Ovary (tissue), 9 donors: ENCODE results near the gene CRABP2. TPM values are rescaled to one million over a fixed set of nuclear protein-coding genes. Genes with fewer than 3 reads are reported as not detected.

Experiments
- DNase-seq, 5 donors: peaks; one replicate each; pipeline ENCODE4 v3.0.0-alpha.2; 2019 to 2020
- H3K27ac ChIP-seq, 2 donors: fragments of 200-600 bp; one replicate each; pipeline versions ENCODE4 v1.5.1 to v1.8.0; 2019 to 2022
- H3K27me3 ChIP-seq: fragments of 200-600 bp; one replicate; pipeline ENCODE4 v1.8.0; 2022
- H3K36me3 ChIP-seq: fragments of 200-600 bp; sonication (generic); one replicate; pipeline ENCODE4 v1.5.1; 2019
- H3K4me1 ChIP-seq: one replicate; pipeline ENCODE4 v1.8.1; 2013; ENCODE audit warnings: mild to moderate bottlenecking, moderate library complexity; ENCODE audit not compliant: insufficient read depth
- H3K4me3 ChIP-seq: fragments of 200-600 bp; sonication (generic); one replicate; pipeline ENCODE4 v1.5.1; 2017
- H3K9me3 ChIP-seq, 2 donors: fragments of 200-600 bp in 1 of 2; sonication (generic) in 1 of 2; one replicate each; pipeline versions ENCODE4 v1.5.1 to v1.8.1; 2013 to 2019; ENCODE audit warnings: mild to moderate bottlenecking in 1 of 2, moderate library complexity in 1 of 2
- CTCF ChIP-seq, 3 donors: fragments of 450-650 bp in 2 of 3; fragments of 200-600 bp in 1 of 3; IDR thresholded peaks; one replicate each; pipeline versions ENCODE4 v1.5.1 to v1.8.0; 2016 to 2022; ENCODE audit warnings: antibody characterized with exemption in 3 of 3, mild to moderate bottlenecking in 1 of 3
- EP300 ChIP-seq: sonication (generic); formaldehyde crosslinking; IDR thresholded peaks from one replicate; pipeline ENCODE4 v1.6.1; 2017; ENCODE audit warnings: antibody characterized with exemption
- POLR2A ChIP-seq: fragments of 450-650 bp; IDR thresholded peaks from one replicate; pipeline ENCODE4 v1.6.1; 2017; ENCODE audit warnings: antibody characterized with exemption, mild to moderate bottlenecking, moderate library complexity
- WGBS, 3 donors: extraction: QIAGEN DNeasy Blood & Tissue Kit in 1 of 3; methylation state at CpG; one replicate each; pipeline versions ENCODE4 v1.1.5 to v1.1.7; 2013 to 2017; 5-methylcytosine and 5-hydroxymethylcytosine counted together
- intact Hi-C, 4 donors: fragments of 100-400 bp; cut with DNase I; formaldehyde crosslinking; loops; one replicate each; pipeline versions ENCODE4 v1.11.0 to v1.15.1; 2022 to 2023
- polyA plus RNA-seq, 2 donors: library from polyadenylated mRNA; stranded (reverse); fragments of 200-250 nt in 1 of 2; fragments of 350-450 nt in 1 of 2; fragmentation: Illumina TruSeq in 1 of 2; extraction: RNeasy Lipid Tissue Mini Kit (QIAGEN cat#74804) in 1 of 2; gene quantifications; one replicate each; pipeline ENCODE4 v1.2.3, GENCODE V29; 2013 to 2014
- total RNA-seq, 7 donors: library from RNA; depleted of rRNA in 2 of 7; stranded (reverse); fragments of >200 nt in 2 of 7; fragmentation: NEBNext Ultra II Directional in 3 of 7; extraction: Animal tissue kit (Norgen Biotek cat#: 25700) in 3 of 7; gene quantifications; one replicate each; pipeline versions ENCODE4 v1.1.0 to v1.2.4, GENCODE V29; 2016 to 2023
- donor health status: DM: no; HTN: no; CAD: no; lungs with moderate emphysema.
- donor health status: DM: no; HTN: no; CAD: no.
- donor health status: Bipolar disorder and iron deficiency.
- donor health status: DM: yes; HTN: yes; CAD: no.
- donor health status: DM: no; HTN: no; CAD: no.
- donor health status: DM: yes; HTN: yes; CAD: no.

The CRABP2 gene
- total and polyA plus RNA-seq, 9 donors = 1.4 to 31.5 (median 5.5) TPM

- no peak overlapping the region for H3K4me3 ChIP-seq
- H3K4me1 ChIP-seq = no peaks in the 10 kb centered on the region
- TF ChIP-seq CTCF (IDR thresholded peaks at IDR 0.05) (no peak), POLR2A (no peak), EP300 (no peak)
- no peaks in the 10 kb centered on the region for H3K36me3 ChIP-seq
- 60 to 70% (median 66%) methylated on average over 10 of the region's 10 CpGs for WGBS, 3 donors
- H3K9me3 ChIP-seq = no peaks in the 10 kb centered on the region
- H3K27me3 ChIP-seq = no peaks in the 10 kb centered on the region
- intact Hi-C loops = loop anchor here in 2 of 4 donors (5.0 to 10.0 kb wide), 2 partner anchors 74 to 202 kb away; no protein-coding TSS in a partner anchor
- no peak overlapping the region for H3K27ac ChIP-seq
- peak in 1 of 5 donors; percentile 26 for DNase-seq
These were observed 46.3 kb downstream of the CRABP2 start for GRCh38 chr1:156658945-156659574.

GRCh38 chr1:156658496-156658895 is 46.9 kb downstream of the CRABP2 start:
- WGBS, 3 donors = 76 to 87% (median 84%) methylated on average over 14 of the region's 14 CpGs
- no peaks in the 10 kb centered on the region for H3K4me1 ChIP-seq

GRCh38 chr1:156657741-156658319 is 47.6 kb downstream of the CRABP2 start:
- H3K9me3 ChIP-seq = no peaks in the 10 kb centered on the region
- H3K27me3 ChIP-seq = no peaks in the 10 kb centered on the region
- H3K4me3 ChIP-seq = no peak overlapping the region
- no peaks in the 10 kb centered on the region for H3K4me1 ChIP-seq
- H3K36me3 ChIP-seq = no peaks in the 10 kb centered on the region
- peak in 1 of 5 donors; percentile 23 for DNase-seq
- intact Hi-C loops = loop anchor here in 2 of 4 donors (2.0 to 10.0 kb wide), 3 partner anchors 31 to 201 kb away; no protein-coding TSS in a partner anchor
- H3K27ac ChIP-seq = no peak overlapping the region
- TF ChIP-seq CTCF (IDR thresholded peaks at IDR 0.05) (no peak), POLR2A (no peak), EP300 (no peak)
- WGBS, 3 donors = 11 to 14% (median 13%) methylated on average over 15 of the region's 15 CpGs

More at GRCh38 chr1:156658496-156658895, 46.9 kb downstream of the CRABP2 start:
- Histone ChIP-seq H3K9me3 (no peaks in the 10 kb centered on the region), H3K4me3 (no peak overlapping the region), H3K27me3 (no peaks in the 10 kb centered on the region), H3K27ac (no peak overlapping the region), H3K36me3 (no peaks in the 10 kb centered on the region)
- peak in 1 of 5 donors; percentile 38 for DNase-seq
- intact Hi-C loops = loop anchor here in 2 of 4 donors (5.0 to 10.0 kb wide), 2 partner anchors 74 to 201 kb away; no protein-coding TSS in a partner anchor
- TF ChIP-seq EP300 (no peak), POLR2A (no peak), CTCF (IDR thresholded peaks at IDR 0.05) (no peak)

GRCh38 chr1:156656806-156657740 is 48.3 kb downstream of the CRABP2 start:
- no peaks in the 10 kb centered on the region for H3K27me3 ChIP-seq
- peak; percentile 62 to 88 (median 84) for DNase-seq
- WGBS, 3 donors = 1 to 2% (median 1%) methylated on average over 54 of the region's 54 CpGs
- H3K36me3 ChIP-seq = no peaks in the 10 kb centered on the region
- no peaks in the 10 kb centered on the region for H3K4me1 ChIP-seq
- intact Hi-C loops = loop anchor here in 2 of 4 donors (2.0 to 10.0 kb wide), 3 partner anchors 30 to 200 kb away; no protein-coding TSS in a partner anchor
- TF ChIP-seq CTCF (IDR thresholded peaks at IDR 0.05) (peak; percentile 88 to 93 (median 91)), EP300 (no peak)
- no peaks in the 10 kb centered on the region for H3K9me3 ChIP-seq
- H3K27ac ChIP-seq = no peak overlapping the region
- H3K4me3 ChIP-seq = peak overlapping the region; percentile 39
